ENCODE data around the gene STON1. TPM values are rescaled to one million over a fixed set of nuclear protein-coding genes. Genes with fewer than 3 reads are reported as not detected.

STON1 gene
- total RNA-seq, 1 experiment from 2014 or later = 5.5 TPM

DNA sequence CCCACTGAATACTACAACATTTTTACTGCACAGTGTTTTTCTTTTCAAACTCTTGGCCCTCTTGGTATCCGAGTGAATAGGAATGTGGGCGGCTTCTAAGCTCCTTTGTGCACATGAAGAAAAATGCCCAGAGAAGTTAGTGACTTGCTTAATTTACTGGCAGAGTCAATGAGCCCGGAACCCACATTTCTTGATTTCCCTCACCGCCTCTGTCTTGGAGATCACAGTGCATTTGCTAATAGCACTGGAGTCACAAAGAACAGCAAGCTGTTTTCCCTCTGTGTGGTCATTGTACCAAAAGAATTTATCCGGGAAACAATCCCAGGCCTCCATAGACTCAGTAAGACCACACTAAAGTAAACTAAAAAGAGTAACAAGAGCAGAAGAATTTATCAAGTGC lies 18.9 kb downstream of the STON1 start:
- Histone ChIP-seq H4K8ac (replicated peaks; ENCODE audit: insufficient read length, low read depth, low read length) (no peak overlapping the region), H3K79me2 (ENCODE audit: insufficient read depth, low read length) (no peaks in the 10 kb centered on the region), H2AK5ac (ENCODE audit: insufficient read length, low read length) (no peak overlapping the region), H3K9me3 (ENCODE audit: control insufficient read depth, low read depth, low read length) (no peaks in the 10 kb centered on the region), H4K20me1 (ENCODE audit: control insufficient read depth, insufficient read depth, insufficient read length) (no peaks in the 10 kb centered on the region), H2BK15ac (ENCODE audit: low read depth, low read length) (no peak overlapping the region), H3K79me1 (ENCODE audit: insufficient read depth, low read depth, low read length, poor library complexity, severe bottlenecking) (no peaks in the 10 kb centered on the region), H2AFZ (ENCODE audit: low read length) (no peak overlapping the region), H3K4ac (ENCODE audit: low read depth, low read length) (no peak overlapping the region), H4K5ac (ENCODE audit: insufficient read length, low read depth, low read length) (no peak overlapping the region), H4K91ac (ENCODE audit: insufficient read length, low read depth, low read length) (no peak overlapping the region), H2BK120ac (ENCODE audit: low read depth, low read length, poor library complexity, severe bottlenecking) (no peak overlapping the region), H3K27me3 (ENCODE audit: insufficient read depth, low read length) (no peaks in the 10 kb centered on the region), H3K23me2 (ENCODE audit: insufficient read length, low read depth, low read length, poor library complexity, severe bottlenecking) (no peaks in the 10 kb centered on the region), H3K18ac (ENCODE audit: insufficient read length, low read depth, low read length) (no peak overlapping the region), H3T11ph (ENCODE audit: low read length) (no peak overlapping the region), H2BK12ac (ENCODE audit: insufficient read length, low read depth, low read length) (no peak overlapping the region), H3K14ac (ENCODE audit: insufficient read depth, low read length) (no peak overlapping the region), H3K4me1 (ENCODE audit: insufficient read depth, low read length) (no peaks in the 10 kb centered on the region), H3K27ac (ENCODE audit: insufficient read length, low read depth, low read length) (no peak overlapping the region), H3K56ac (ENCODE audit: insufficient read length, low read depth, low read length) (no peak overlapping the region), H3K4me2 (ENCODE audit: insufficient read depth, insufficient read length, low read length) (no peak overlapping the region), H2BK20ac (ENCODE audit: low read depth, low read length, poor library complexity, severe bottlenecking) (no peak overlapping the region), H3K23ac (ENCODE audit: insufficient read length, low read depth, low read length) (no peak overlapping the region), H3K9ac (ENCODE audit: extremely low read depth, insufficient read length, low read length) (no peak overlapping the region), H2BK5ac (ENCODE audit: insufficient read length, low read length) (no peak overlapping the region)
- Mint-ChIP-seq H3K27ac (peak overlapping the region in 2 of 3 experiments; percentile 11 to 13; a peak in 1 of 7 replicates), H3K4me3 (no peak overlapping the region), H3K9me3 (peaks cover 3% of the 10 kb centered on the region in 2 experiments; a peak in 4 of 5 replicates), H3K4me1 (peaks cover 26 to 31% of the 10 kb centered on the region in 2 experiments), H3K27me3 (ENCODE audit: low read depth) (no peaks in the 10 kb centered on the region), H3K36me3 (ENCODE audit: insufficient read depth in 1 of 3, low read depth in 3 of 3) (peaks cover 0 to 14% (median 9%) of the 10 kb centered on the region in 3 experiments; a peak in 4 of 7 replicates)
- TF ChIP-seq, protein P1, sequence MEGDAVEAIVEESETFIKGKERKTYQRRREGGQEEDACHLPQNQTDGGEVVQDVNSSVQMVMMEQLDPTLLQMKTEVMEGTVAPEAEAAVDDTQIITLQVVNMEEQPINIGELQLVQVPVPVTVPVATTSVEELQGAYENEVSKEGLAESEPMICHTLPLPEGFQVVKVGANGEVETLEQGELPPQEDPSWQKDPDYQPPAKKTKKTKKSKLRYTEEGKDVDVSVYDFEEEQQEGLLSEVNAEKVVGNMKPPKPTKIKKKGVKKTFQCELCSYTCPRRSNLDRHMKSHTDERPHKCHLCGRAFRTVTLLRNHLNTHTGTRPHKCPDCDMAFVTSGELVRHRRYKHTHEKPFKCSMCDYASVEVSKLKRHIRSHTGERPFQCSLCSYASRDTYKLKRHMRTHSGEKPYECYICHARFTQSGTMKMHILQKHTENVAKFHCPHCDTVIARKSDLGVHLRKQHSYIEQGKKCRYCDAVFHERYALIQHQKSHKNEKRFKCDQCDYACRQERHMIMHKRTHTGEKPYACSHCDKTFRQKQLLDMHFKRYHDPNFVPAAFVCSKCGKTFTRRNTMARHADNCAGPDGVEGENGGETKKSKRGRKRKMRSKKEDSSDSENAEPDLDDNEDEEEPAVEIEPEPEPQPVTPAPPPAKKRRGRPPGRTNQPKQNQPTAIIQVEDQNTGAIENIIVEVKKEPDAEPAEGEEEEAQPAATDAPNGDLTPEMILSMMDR (conservative IDR thresholded peaks at IDR 0.05) = no peak
- no peak for DNase-seq
- no CpG with 5 or more reads among the region's 5 CpGs for WGBS (ENCODE audit: extremely low coverage, insufficient read length, low lambda C conversion rate)

Measured in H9 (cell line).